Measurements from ENCODE around the gene DMAC1.

- TF ChIP-seq CTCF (IDR thresholded peaks at IDR 0.05) (no peak), POLR2A (IDR thresholded peaks at IDR 0.05) (no peak)
Measured at GRCh38 chr9:7762600-7762999, 37.0 kb downstream of the DMAC1 start.
